Panc1 (cell line): ENCODE data around the gene LOXL3. TPM values are rescaled to one million over a fixed set of nuclear protein-coding genes. Genes with fewer than 3 reads are reported as not detected.

Experiments used
- ATAC-seq: fragments of 200-7000 bp; cut with Tn5 transposase; 2 replicates; pipeline ENCODE4 v1.9.1; 2020; ENCODE audit warnings: mild to moderate bottlenecking, moderate library complexity
- BruUV-seq: library from RNA; stranded (reverse); fragments of 400-500 nt; replicated peaks from 2 replicates; lab custom pipeline; 2021; lab: Mats Ljungman, UMichigan
- CTCF ChIA-PET: fragments of 300-600 bp; sonication (Branson Sonifier 250); formaldehyde crosslinking; loops from one replicate; lab custom pipeline; 2022; ENCODE audit warnings: antibody characterized with exemption; lab: Charles Lee
- POLR2A ChIA-PET: fragments of 300-600 bp; sonication (Branson Sonifier 250); formaldehyde crosslinking; loops from one replicate; lab custom pipeline; 2022; ENCODE audit warnings: antibody characterized with exemption; lab: Charles Lee
- DNase-seq: peaks from one replicate; pipeline ENCODE4 v3.0.0-alpha.2; 2010; ENCODE audit warnings: low read depth, low spot score
- H3K27ac ChIP-seq: 2 replicates; pipeline ENCODE4 v1.5.1; 2011; ENCODE audit warnings: mild to moderate bottlenecking, low read length, inconsistent platforms
- H3K27me3 ChIP-seq: fragments of 200-500 bp; sonication (Bioruptor generic); 2 replicates; pipeline ENCODE4 v1.6.0; 2014; ENCODE audit warnings: low read length, inconsistent platforms; ENCODE audit not compliant: control insufficient read depth, insufficient read depth
- H3K36me3 ChIP-seq: fragments of 200-500 bp; sonication (Bioruptor generic); 2 replicates; pipeline ENCODE4 v1.5.1; 2014; ENCODE audit warnings: inconsistent platforms, mild to moderate bottlenecking, low read length, moderate library complexity; ENCODE audit not compliant: control insufficient read depth, insufficient read depth
- H3K4me1 ChIP-seq: 2 replicates; pipeline ENCODE4 v1.5.1; 2011; ENCODE audit warnings: inconsistent platforms, mild to moderate bottlenecking, low read length, moderate library complexity; ENCODE audit not compliant: control insufficient read depth, insufficient read depth
- H3K4me3 ChIP-seq, 2 experiments: 2 replicates each; pipeline ENCODE4 v1.5.1; 2011 to 2012; ENCODE audit warnings: low read depth in 2 of 2, low read length in 2 of 2, mild to moderate bottlenecking in 2 of 2, inconsistent platforms in 1 of 2, moderate library complexity in 1 of 2
- H3K9me3 ChIP-seq: fragments of 200-500 bp; sonication (Bioruptor generic); 2 replicates; pipeline ENCODE4 v1.5.1; 2014; ENCODE audit warnings: low read depth, mild to moderate bottlenecking, inconsistent platforms, low read length, moderate library complexity; ENCODE audit not compliant: control insufficient read depth, insufficient read depth
- CTCF ChIP-seq: fragments of 450-650 bp; IDR thresholded peaks from 2 replicates; pipeline ENCODE4 v1.5.1; 2017; ENCODE audit warnings: mild to moderate bottlenecking
- POLR2AphosphoS5 ChIP-seq: IDR thresholded peaks from 2 replicates; pipeline ENCODE4 v1.6.1; 2012; ENCODE audit warnings: mild to moderate bottlenecking, low read depth, low read length, moderate library complexity
- REST ChIP-seq, 2 experiments: IDR thresholded peaks; 2 replicates each; pipeline ENCODE4 v1.6.1; 2011 to 2012; ENCODE audit warnings: low read depth in 2 of 2, control low read depth in 1 of 2, low read length in 1 of 2, mild to moderate bottlenecking in 1 of 2, moderate library complexity in 1 of 2; ENCODE audit not compliant: insufficient read depth in 1 of 2
- SIN3A ChIP-seq: IDR thresholded peaks from 2 replicates; pipeline ENCODE4 v1.6.1; 2012; ENCODE audit warnings: low read depth, mild to moderate bottlenecking, low read length, moderate library complexity, borderline replicate concordance; ENCODE audit not compliant: insufficient read depth
- TCF7L2 ChIP-seq: IDR thresholded peaks from 2 replicates; pipeline ENCODE4 v1.6.1; 2011; ENCODE audit warnings: mild to moderate bottlenecking, low read depth, low read length, inconsistent platforms
- in situ Hi-C: cut with HindIII; loops from 2 replicates; pipeline ENCODE4 v1.10.0; 2016; ENCODE audit warnings: low sequenced_read_pairs, low pct_unique_long_range_greater_than_20kb
- intact Hi-C: fragments of 100-400 bp; cut with micrococcal nuclease; formaldehyde crosslinking; loops from one replicate; pipeline ENCODE4 v1.10.0; 2022; ENCODE audit not compliant: unreplicated experiment
- total RNA-seq: library from RNA; stranded (reverse); gene quantifications from one replicate; pipeline ENCODE4 v1.2.1, GENCODE V29; 2021; ENCODE audit not compliant: unreplicated experiment

The LOXL3 gene
- total RNA-seq, 1 experiment from 2014 or later, result 1.0 TPM

DNA sequence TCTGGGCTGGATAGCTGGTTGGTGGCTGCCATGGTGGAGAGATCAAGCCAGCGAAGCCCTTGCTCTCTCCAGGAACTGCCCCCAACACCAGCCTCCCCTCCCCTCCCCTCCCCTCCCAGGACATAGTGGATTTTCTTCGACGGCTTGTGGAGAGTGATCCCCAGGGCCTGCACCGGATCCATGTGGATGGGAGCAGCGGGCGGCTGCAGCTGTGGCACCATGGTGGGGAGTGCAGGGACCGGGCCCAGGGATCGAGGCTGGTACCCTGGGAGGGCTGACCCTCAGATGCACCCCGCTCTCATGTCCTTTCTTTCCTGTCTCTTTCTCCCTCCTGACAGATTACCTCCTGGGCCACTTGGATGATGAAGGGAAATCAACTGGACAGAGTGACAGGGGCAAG lies 63.8 kb downstream of the LOXL3 start:
- Histone ChIP-seq H3K4me3 (no peak overlapping the region), H3K4me1 (no peaks in the 10 kb centered on the region), H3K27me3 (no peaks in the 10 kb centered on the region), H3K36me3 (no peaks in the 10 kb centered on the region; the same call in none of the 2 replicates), H3K27ac (no peak overlapping the region), H3K9me3 (no peaks in the 10 kb centered on the region)
- in situ Hi-C loops, result no loop called here
- ChIA-PET POLR2A (interaction anchor here (0.8 kb wide), 1 partner anchor 11 kb away, joined by 3 read pairs; no protein-coding TSS in a partner anchor), CTCF (no interaction called here)
- DNase-seq, result no peak
- intact Hi-C loops, result no loop called here
- no peak for ATAC-seq
- no TSS peak for BruUV-seq
- TF ChIP-seq CTCF (no peak), SIN3A (no peak), REST (IDR thresholded peaks at IDR 0.05; ENCODE audit: insufficient read depth in 1 of 2, low read depth in 2 of 2, low read length in 1 of 2) (no peak), TCF7L2 (no peak), POLR2AphosphoS5 (no peak)

DNA sequence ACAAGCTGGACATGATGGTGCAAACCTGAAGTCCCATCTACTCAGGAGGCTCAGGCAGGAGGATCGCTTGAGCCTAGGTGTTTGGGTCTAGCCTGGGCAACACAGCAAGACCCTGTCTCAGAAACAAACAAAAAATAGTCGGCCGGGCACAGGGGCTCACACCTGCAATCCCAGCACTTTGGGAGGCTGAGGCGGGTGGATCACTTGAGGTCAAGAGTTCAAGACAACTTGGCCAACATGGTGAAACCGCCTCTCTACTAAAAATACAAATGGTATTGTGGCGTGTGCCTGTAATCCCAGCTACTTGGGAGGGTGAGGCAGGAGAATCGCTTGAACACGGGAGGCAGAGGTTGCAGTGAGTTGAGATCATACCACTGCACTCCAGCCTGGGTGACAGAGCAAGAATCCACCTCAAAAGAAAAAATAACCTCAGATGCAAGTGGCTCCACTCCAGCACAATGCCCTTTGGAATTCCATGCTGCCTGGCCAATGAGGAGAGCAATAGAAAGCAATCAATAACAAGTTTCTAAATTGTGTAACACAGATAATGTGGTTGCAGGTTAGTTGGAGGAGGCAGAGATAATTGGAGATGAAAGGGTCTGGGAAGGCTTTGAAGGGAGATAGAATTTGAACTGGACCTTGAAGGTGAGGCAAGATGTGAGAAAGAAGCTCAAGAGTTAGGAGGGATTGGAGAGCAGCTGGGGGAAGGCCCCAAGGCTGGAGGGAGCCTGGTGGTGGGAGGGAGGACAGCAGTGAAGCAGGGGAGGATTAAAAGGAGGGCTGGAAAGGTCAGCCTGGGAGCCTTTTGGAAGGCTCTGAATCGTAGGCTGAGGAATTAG lies 64.9 kb downstream of the LOXL3 start:
- Histone ChIP-seq H3K36me3 (no peaks in the 10 kb centered on the region; the same call in none of the 2 replicates), H3K4me3 (no peak overlapping the region), H3K9me3 (no peaks in the 10 kb centered on the region), H3K27ac (no peak overlapping the region), H3K27me3 (no peaks in the 10 kb centered on the region), H3K4me1 (peaks cover 4% of the 10 kb centered on the region)
- no TSS peak for BruUV-seq
- ChIA-PET POLR2A (interaction anchor here (0.8 kb wide), 1 partner anchor 12 kb away, joined by 3 read pairs; no protein-coding TSS in a partner anchor), CTCF (no interaction called here)
- intact Hi-C loops, result no loop called here
- TF ChIP-seq POLR2AphosphoS5 (no peak), SIN3A (no peak), CTCF (no peak), REST (IDR thresholded peaks at IDR 0.05; ENCODE audit: insufficient read depth in 1 of 2, low read depth in 2 of 2, low read length in 1 of 2) (no peak), TCF7L2 (no peak)
- in situ Hi-C loops, result no loop called here
- no peak for DNase-seq
- no peak for ATAC-seq
